Neural progenitor cell (in vitro differentiated cells): ENCODE data around the gene ZDHHC14.

Source experiments
- EZH2 ChIP-seq: fragments of 200-600 bp; sonication (generic); IDR thresholded peaks from 2 replicates; pipeline ENCODE4 v1.6.1; 2017; ENCODE audit warnings: antibody characterized with exemption, mild to moderate bottlenecking, moderate library complexity
- EZH2phosphoT487 ChIP-seq: fragments of 200-600 bp; sonication (generic); IDR thresholded peaks from 2 replicates; pipeline ENCODE4 v1.6.1; 2017; ENCODE audit warnings: antibody characterized with exemption
- TF ChIP-seq, protein P1 (sequence below): fragments of 200-600 bp; sonication (generic); IDR thresholded peaks from 2 replicates; pipeline ENCODE4 v1.5.1; 2017; ENCODE audit warnings: antibody characterized with exemption, mild to moderate bottlenecking

DNA sequence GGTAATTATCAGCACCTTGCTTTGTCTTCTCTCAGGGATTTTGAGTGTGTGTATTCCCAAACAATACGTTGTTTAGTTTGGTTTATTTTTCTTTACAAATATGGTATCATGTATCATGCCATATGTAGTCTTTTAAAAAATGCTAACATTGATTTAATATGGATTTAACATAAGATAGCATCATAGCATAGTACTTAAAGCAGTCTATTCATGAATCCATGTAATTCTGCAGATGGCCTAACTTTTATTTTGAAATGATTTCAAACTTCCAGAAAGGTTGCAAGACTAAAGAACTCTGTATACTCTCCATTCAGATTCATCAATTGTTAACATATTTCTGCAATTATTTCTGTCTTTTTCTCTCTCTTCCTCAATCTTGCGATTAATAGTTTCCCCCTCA is 7.9 kb downstream of the ZDHHC14 start:
- TF ChIP-seq EZH2 (no peak), EZH2phosphoT487 (no peak)
- TF ChIP-seq, protein P1, sequence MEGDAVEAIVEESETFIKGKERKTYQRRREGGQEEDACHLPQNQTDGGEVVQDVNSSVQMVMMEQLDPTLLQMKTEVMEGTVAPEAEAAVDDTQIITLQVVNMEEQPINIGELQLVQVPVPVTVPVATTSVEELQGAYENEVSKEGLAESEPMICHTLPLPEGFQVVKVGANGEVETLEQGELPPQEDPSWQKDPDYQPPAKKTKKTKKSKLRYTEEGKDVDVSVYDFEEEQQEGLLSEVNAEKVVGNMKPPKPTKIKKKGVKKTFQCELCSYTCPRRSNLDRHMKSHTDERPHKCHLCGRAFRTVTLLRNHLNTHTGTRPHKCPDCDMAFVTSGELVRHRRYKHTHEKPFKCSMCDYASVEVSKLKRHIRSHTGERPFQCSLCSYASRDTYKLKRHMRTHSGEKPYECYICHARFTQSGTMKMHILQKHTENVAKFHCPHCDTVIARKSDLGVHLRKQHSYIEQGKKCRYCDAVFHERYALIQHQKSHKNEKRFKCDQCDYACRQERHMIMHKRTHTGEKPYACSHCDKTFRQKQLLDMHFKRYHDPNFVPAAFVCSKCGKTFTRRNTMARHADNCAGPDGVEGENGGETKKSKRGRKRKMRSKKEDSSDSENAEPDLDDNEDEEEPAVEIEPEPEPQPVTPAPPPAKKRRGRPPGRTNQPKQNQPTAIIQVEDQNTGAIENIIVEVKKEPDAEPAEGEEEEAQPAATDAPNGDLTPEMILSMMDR = no peak
